ENCODE data around the gene RTKN2. TPM values are rescaled to one million over a fixed set of nuclear protein-coding genes. Genes with fewer than 3 reads are reported as not detected.

RTKN2 gene
- polyA plus RNA-seq, 3 donors = 0.07 to 0.08 TPM; not detected in 1

DNA sequence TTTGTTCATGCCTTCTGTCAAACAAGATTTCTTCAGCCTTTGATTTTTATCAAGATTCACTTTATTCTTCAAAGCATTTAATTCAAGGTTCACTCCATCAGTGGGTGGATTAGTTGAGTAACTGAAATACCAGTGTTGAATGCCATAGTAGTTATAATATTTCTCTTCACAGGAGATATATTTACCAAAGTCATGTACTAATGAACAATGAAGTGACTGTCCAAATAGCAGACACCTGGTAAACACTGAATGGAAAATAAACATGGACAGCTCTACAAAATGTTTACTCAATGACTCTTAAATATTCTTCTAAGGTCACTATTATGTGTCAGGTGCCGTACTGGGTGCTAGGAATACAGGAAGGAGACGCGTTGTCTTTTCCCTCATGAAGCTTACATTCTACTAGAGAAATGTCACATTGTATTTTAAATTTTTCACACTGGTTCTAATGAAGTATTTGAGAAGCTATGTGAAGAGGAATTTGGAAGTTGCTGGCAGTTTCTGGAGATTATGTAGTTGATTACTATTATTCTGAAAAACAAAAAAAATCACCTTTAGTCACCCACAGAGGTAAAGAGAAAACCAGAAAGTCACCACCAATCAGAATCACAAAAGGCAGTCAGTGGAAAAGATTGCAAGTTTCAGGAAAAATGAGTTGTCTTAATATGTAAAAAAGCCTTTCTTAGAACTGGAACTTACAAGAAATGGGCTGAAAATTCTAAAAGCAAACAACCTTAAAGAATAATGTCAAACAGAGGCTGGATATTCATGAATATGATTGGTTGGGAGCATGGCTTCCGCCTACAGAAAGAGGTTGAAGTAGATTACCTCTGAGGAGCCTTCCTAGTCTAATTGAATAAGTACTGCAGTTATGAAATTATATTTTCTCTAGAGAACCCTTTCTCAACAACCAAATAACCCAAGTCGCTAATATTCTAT lies 84.5 kb downstream of the RTKN2 start:
- Histone ChIP-seq H3K4me1 (ENCODE audit: control insufficient read depth in 1 of 2, insufficient read depth in 2 of 2, low read length in 2 of 2) (no peaks in the 10 kb centered on the region), H3K27ac (ENCODE audit: low read depth in 1 of 2, low read length in 2 of 2) (no peak overlapping the region), H3K9ac (ENCODE audit: insufficient read depth, low read length, poor library complexity, severe bottlenecking) (no peak overlapping the region), H3K79me2 (ENCODE audit: insufficient read depth, low read length) (no peaks in the 10 kb centered on the region), H3K9me3 (replicated peaks in 1 of 2; ENCODE audit: control insufficient read depth in 1 of 2, insufficient read depth in 1 of 2, low read length in 2 of 2) (no peaks in the 10 kb centered on the region), H3K4me2 (replicated peaks; ENCODE audit: extremely low read depth, low read length, poor library complexity, severe bottlenecking) (no peak overlapping the region), H2AFZ (ENCODE audit: insufficient read depth, low read depth, low read length, poor library complexity, severe bottlenecking) (no peak overlapping the region), H3K4me3 (replicated peaks in 1 of 3; ENCODE audit: low read depth in 2 of 3, low read length in 3 of 3) (no peak overlapping the region), H3K36me3 (replicated peaks in 1 of 2; ENCODE audit: control insufficient read depth in 1 of 2, insufficient read depth in 2 of 2, low read length in 2 of 2) (no peaks in the 10 kb centered on the region), H4K20me1 (ENCODE audit: insufficient read depth, low read length) (no peaks in the 10 kb centered on the region), H3K27me3 (ENCODE audit: control insufficient read depth in 2 of 2, insufficient read depth in 2 of 2, low read length in 2 of 2) (no peaks in the 10 kb centered on the region)
- WGBS (ENCODE audit: insufficient coverage) = no CpG with 5 or more reads among the region's 5 CpGs
- intact Hi-C loops (cut with micrococcal nuclease) = no loop called here
- H3K4me1 Mint-ChIP-seq = no peaks in the 10 kb centered on the region
- no peaks in the 10 kb centered on the region for H3K27me3 Mint-ChIP-seq (ENCODE audit: low read depth in 3 of 3)
- no peak for DNase-seq
- no peak overlapping the region for H3K27ac Mint-ChIP-seq
- H3K4me3 Mint-ChIP-seq = no peak overlapping the region
- TF ChIP-seq, protein P1, sequence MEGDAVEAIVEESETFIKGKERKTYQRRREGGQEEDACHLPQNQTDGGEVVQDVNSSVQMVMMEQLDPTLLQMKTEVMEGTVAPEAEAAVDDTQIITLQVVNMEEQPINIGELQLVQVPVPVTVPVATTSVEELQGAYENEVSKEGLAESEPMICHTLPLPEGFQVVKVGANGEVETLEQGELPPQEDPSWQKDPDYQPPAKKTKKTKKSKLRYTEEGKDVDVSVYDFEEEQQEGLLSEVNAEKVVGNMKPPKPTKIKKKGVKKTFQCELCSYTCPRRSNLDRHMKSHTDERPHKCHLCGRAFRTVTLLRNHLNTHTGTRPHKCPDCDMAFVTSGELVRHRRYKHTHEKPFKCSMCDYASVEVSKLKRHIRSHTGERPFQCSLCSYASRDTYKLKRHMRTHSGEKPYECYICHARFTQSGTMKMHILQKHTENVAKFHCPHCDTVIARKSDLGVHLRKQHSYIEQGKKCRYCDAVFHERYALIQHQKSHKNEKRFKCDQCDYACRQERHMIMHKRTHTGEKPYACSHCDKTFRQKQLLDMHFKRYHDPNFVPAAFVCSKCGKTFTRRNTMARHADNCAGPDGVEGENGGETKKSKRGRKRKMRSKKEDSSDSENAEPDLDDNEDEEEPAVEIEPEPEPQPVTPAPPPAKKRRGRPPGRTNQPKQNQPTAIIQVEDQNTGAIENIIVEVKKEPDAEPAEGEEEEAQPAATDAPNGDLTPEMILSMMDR (IDR thresholded peaks at IDR 0.05) = no peak
- peaks cover 0 to 8% (median 3%) of the 10 kb centered on the region in 7 donors for H3K9me3 Mint-ChIP-seq
- H3K36me3 Mint-ChIP-seq = peaks cover 0 to 5% of the 10 kb centered on the region in 2 donors

DNA sequence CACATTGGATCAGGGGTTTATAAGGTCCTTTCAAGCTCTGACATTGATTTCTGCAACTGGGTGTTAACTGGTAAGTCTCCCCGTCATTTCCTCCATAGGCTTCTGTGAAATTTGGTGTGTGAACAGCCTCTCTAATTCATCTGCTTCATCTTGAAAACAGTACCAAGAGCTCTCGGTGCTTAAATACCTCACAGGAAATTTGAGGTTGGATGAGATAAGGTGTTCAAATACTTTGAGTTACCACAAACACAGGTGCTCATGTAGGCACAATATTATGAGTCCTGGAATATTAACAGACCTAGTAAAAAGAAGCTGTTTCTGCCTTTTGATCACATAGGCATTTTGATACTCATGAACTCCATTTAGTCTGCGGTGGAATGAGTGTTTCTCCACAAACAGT lies 85.2 kb downstream of the RTKN2 start:
- H4K20me1 ChIP-seq (ENCODE audit: insufficient read depth, low read length) = no peaks in the 10 kb centered on the region
- no peak for DNase-seq
- no peak overlapping the region for H3K27ac ChIP-seq (ENCODE audit: low read depth in 1 of 2, low read length in 2 of 2)
- TF ChIP-seq, protein P1 (IDR thresholded peaks at IDR 0.05) = no peak
- Mint-ChIP-seq H3K27ac (no peak overlapping the region), H3K27me3 (ENCODE audit: low read depth in 3 of 3) (no peaks in the 10 kb centered on the region), H3K9me3 (peaks cover 0 to 8% (median 3%) of the 10 kb centered on the region in 7 donors), H3K4me1 (no peaks in the 10 kb centered on the region), H3K4me3 (no peak overlapping the region), H3K36me3 (peaks cover 2 to 5% of the 10 kb centered on the region in 2 donors)
- no peaks in the 10 kb centered on the region for H3K9me3 ChIP-seq (replicated peaks in 1 of 2; ENCODE audit: control insufficient read depth in 1 of 2, insufficient read depth in 1 of 2, low read length in 2 of 2)
- H2AFZ ChIP-seq (ENCODE audit: insufficient read depth, low read depth, low read length, poor library complexity, severe bottlenecking) = no peak overlapping the region
- no peaks in the 10 kb centered on the region for H3K4me1 ChIP-seq (ENCODE audit: control insufficient read depth in 1 of 2, insufficient read depth in 2 of 2, low read length in 2 of 2)
- intact Hi-C loops (cut with micrococcal nuclease) = no loop called here
- no peak overlapping the region for H3K9ac ChIP-seq (ENCODE audit: insufficient read depth, low read length, poor library complexity, severe bottlenecking)
- H3K27me3 ChIP-seq (ENCODE audit: control insufficient read depth in 2 of 2, insufficient read depth in 2 of 2, low read length in 2 of 2) = no peaks in the 10 kb centered on the region
- no peaks in the 10 kb centered on the region for H3K36me3 ChIP-seq (replicated peaks in 1 of 2; ENCODE audit: control insufficient read depth in 1 of 2, insufficient read depth in 2 of 2, low read length in 2 of 2)
- no CpG with 5 or more reads among the region's 3 CpGs for WGBS (ENCODE audit: insufficient coverage)
- H3K79me2 ChIP-seq (ENCODE audit: insufficient read depth, low read length) = no peaks in the 10 kb centered on the region
- H3K4me2 ChIP-seq (replicated peaks; ENCODE audit: extremely low read depth, low read length, poor library complexity, severe bottlenecking) = no peak overlapping the region
- H3K4me3 ChIP-seq (replicated peaks in 1 of 3; ENCODE audit: low read depth in 2 of 3, low read length in 3 of 3) = no peak overlapping the region

Measured in CD14-positive monocyte (primary cell).